ENCODE results near the gene TP63. TPM values are rescaled to one million over a fixed set of nuclear protein-coding genes. Genes with fewer than 3 reads are reported as not detected.

The TP63 gene
- total RNA-seq, 4 donors from 2014 or later = 302 to 485 (median 319) TPM

DNA sequence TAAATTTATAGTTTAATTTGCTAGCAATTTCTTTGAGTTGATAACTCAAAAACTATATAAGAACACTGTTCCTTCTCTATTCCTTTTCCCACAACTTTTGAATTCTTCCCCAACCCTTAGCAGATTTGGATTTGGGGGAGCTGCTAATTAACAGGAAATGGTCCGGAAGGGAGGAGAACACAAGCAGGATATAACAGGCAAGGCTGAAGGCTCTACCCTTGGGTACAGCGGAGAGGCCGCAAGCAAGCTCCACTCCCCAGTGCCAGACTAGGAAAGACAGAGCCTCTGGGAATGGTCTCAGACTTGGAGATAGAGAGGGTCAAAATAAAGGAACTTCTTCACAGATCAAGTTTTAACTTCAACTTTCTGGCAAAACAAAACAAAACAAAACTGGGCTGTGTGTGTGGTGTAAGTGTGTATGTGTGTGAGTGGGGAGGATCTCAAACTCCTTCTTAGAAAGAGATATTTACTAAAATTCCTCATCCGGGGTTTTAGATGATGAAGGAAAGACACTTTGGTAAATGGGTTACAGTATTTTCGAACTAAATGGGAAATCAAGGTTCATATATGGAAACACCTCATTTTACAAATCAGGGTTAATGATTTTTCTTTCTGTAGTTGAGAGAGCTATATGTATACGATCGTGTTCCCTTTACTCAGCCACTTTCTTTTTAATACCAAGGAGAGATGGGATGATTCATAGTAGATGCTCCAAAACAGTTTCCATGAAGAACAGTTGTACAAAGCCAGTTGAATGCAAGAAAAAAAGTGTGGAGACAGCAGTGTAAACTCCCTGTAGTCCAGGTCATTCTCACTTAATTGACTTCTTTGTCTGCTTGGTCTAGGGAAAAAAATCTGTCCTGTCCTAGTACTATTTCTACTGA is 161.1 kb downstream of the TP63 start:
- H3K27me3 ChIP-seq = no peaks in the 10 kb centered on the region
- no peaks in the 10 kb centered on the region for H3K9me3 ChIP-seq
- peaks cover 15% of the 10 kb centered on the region for H3K4me1 ChIP-seq
- TF ChIP-seq, protein P1, sequence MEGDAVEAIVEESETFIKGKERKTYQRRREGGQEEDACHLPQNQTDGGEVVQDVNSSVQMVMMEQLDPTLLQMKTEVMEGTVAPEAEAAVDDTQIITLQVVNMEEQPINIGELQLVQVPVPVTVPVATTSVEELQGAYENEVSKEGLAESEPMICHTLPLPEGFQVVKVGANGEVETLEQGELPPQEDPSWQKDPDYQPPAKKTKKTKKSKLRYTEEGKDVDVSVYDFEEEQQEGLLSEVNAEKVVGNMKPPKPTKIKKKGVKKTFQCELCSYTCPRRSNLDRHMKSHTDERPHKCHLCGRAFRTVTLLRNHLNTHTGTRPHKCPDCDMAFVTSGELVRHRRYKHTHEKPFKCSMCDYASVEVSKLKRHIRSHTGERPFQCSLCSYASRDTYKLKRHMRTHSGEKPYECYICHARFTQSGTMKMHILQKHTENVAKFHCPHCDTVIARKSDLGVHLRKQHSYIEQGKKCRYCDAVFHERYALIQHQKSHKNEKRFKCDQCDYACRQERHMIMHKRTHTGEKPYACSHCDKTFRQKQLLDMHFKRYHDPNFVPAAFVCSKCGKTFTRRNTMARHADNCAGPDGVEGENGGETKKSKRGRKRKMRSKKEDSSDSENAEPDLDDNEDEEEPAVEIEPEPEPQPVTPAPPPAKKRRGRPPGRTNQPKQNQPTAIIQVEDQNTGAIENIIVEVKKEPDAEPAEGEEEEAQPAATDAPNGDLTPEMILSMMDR (IDR thresholded peaks at IDR 0.05) = no peak
- TF ChIP-seq EP300 (IDR thresholded peaks at IDR 0.05) (no peak), POLR2AphosphoS5 (IDR thresholded peaks at IDR 0.05) (no peak), POLR2A (IDR thresholded peaks at IDR 0.05) (no peak)
- H3K36me3 ChIP-seq = no peaks in the 10 kb centered on the region
- peak overlapping the region; percentile 65 for H3K27ac ChIP-seq
- peak overlapping the region; percentile 45 for H3K4me3 ChIP-seq
- 59% methylated on average over 7 of the region's 7 CpGs for WGBS
- DNase-seq (ENCODE audit: low spot score in 2 of 2) = no peak

GRCh38 chr3:189794518-189794917 is 163.3 kb downstream of the TP63 start:
- no peak for TF ChIP-seq EP300 (IDR thresholded peaks at IDR 0.05)
- TF ChIP-seq, protein P1 (IDR thresholded peaks at IDR 0.05) = no peak
- TF ChIP-seq POLR2A (IDR thresholded peaks at IDR 0.05) = no peak
- no peak for TF ChIP-seq POLR2AphosphoS5 (IDR thresholded peaks at IDR 0.05)
- H3K4me1 ChIP-seq = peaks cover 27% of the 10 kb centered on the region
- 52% methylated on average over 3 of the region's 3 CpGs for WGBS
- H3K27ac ChIP-seq = peak overlapping the region; percentile 23
- H3K9me3 ChIP-seq = no peaks in the 10 kb centered on the region
- peak overlapping the region; percentile 8 for H3K4me3 ChIP-seq
- no peak for DNase-seq (ENCODE audit: low spot score in 2 of 2)
- H3K27me3 ChIP-seq = no peaks in the 10 kb centered on the region
- no peaks in the 10 kb centered on the region for H3K36me3 ChIP-seq

DNA sequence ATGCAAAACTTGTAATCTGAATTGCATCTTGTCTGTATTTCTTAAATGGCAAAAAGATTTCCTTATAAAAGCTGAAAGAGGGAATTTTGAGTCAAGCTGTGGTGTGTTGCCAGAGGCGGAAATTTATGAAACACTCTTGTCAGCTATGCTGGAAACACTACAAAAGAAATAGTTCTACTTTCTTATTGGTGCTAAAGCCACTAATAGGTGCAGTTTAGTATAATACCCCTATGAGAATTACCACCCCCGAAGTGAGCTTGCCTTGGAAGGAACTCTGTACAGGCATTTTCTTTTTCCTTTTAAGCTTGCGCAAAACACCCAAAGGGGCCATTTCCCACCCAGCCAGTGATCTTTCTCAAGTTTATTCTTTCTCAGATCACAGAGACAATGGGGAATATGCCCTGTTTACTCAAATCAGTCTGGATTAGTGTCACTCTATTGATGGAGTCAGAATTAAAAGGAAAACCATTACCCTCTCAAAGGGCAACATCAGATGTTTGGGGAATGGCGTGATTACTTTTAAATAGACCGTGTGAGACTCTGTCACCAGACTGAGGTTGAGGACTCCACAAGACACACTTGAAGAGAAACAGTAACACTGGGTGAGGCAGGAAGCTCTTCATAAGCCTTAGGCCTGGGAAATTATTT is 166.0 kb downstream of the TP63 start:
- Histone ChIP-seq H3K27me3 (no peaks in the 10 kb centered on the region), H3K4me1 (peaks cover 34% of the 10 kb centered on the region), H3K9me3 (no peaks in the 10 kb centered on the region), H3K4me3 (peak overlapping the region; percentile 7), H3K36me3 (no peaks in the 10 kb centered on the region), H3K27ac (peak overlapping the region; percentile 79)
- no peak for DNase-seq (ENCODE audit: low spot score in 2 of 2)
- WGBS = 54% methylated on average over 5 of the region's 5 CpGs
- TF ChIP-seq, protein P1 (IDR thresholded peaks at IDR 0.05) = no peak
- TF ChIP-seq POLR2AphosphoS5 (IDR thresholded peaks at IDR 0.05) (no peak), EP300 (IDR thresholded peaks at IDR 0.05) (no peak), POLR2A (IDR thresholded peaks at IDR 0.05) (no peak)

DNA sequence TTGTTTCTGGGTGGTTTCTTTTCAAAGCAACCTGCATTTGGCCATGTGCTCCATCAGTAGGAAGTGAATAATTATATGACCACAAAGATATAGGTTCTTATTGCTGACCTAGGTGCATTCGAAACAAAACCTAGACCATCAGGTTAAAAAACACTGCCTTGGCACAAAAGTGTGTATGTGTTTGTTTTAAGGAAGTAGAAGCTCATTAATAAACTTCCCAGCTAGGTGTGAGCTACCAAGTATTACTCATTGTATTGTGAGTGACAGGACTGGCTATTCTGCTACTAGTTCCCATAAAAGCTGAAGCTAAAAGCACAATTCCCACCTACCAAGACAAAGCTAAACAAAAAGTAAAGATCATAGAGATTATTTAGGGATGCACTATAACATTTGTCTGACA is 168.2 kb downstream of the TP63 start:
- no peaks in the 10 kb centered on the region for H3K27me3 ChIP-seq
- no peaks in the 10 kb centered on the region for H3K9me3 ChIP-seq
- no peak for DNase-seq (ENCODE audit: low spot score in 2 of 2)
- H3K36me3 ChIP-seq = no peaks in the 10 kb centered on the region
- 33% methylated on average over 1 of the region's 1 CpG for WGBS
- no peak overlapping the region for H3K4me3 ChIP-seq
- H3K27ac ChIP-seq = peak overlapping the region; percentile 79
- H3K4me1 ChIP-seq = peaks cover 48% of the 10 kb centered on the region
- TF ChIP-seq EP300 (IDR thresholded peaks at IDR 0.05) (no peak), POLR2AphosphoS5 (IDR thresholded peaks at IDR 0.05) (no peak), POLR2A (IDR thresholded peaks at IDR 0.05) (no peak)
- TF ChIP-seq, protein P1 (IDR thresholded peaks at IDR 0.05) = no peak

DNA sequence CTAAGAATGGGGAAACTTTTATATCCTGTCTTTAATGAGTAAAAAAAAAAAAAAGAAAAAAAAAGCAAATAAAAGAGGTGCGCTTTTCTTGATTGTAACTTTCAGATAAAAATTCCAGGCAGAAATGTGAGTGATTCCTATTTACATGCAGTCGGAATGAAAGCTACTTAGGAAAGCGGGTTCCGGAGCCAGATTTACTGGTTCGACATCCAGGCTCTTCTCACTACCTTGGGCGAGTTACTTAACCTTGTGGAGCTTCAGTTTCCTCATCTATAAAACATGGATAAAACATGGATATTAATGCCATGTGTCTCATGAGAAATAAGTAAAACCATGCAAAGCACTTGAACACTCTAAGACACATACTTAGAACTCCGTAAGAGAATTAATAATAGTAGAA is 169.2 kb downstream of the TP63 start:
- peaks cover 48% of the 10 kb centered on the region for H3K4me1 ChIP-seq
- H3K27ac ChIP-seq = peak overlapping the region; percentile 79
- TF ChIP-seq POLR2AphosphoS5 (IDR thresholded peaks at IDR 0.05) (no peak), EP300 (IDR thresholded peaks at IDR 0.05) (no peak)
- TF ChIP-seq, protein P1 (IDR thresholded peaks at IDR 0.05) = no peak
- H3K4me3 ChIP-seq = no peak overlapping the region
- H3K36me3 ChIP-seq = no peaks in the 10 kb centered on the region
- no peaks in the 10 kb centered on the region for H3K9me3 ChIP-seq
- 58% methylated on average over 7 of the region's 7 CpGs for WGBS
- no peaks in the 10 kb centered on the region for H3K27me3 ChIP-seq
- no peak for DNase-seq (ENCODE audit: low spot score in 2 of 2)
